ENCODE data around the gene SH3GLB1. TPM values are rescaled to one million over a fixed set of nuclear protein-coding genes. Genes with fewer than 3 reads are reported as not detected.

The SH3GLB1 gene
- 39.4 and 43.1 TPM in 2 replicates for total RNA-seq (2021; fragmentation: NEBNext Ultra II Directional; extraction: Animal tissue kit (Norgen Biotek cat#: 25700))
- 4.1 and 7.7 TPM in 2 replicates for polyA plus RNA-seq (2011; rRNA removed)
- polyA plus RNA-seq (2011; cell fraction: cytosol; rRNA removed) = 8.4 TPM
- 7.5 TPM for polyA plus RNA-seq (2011; cell fraction: nucleus; rRNA removed)
- polyA plus RNA-seq (2012, experiment 1 of 2) = 12.5 to 27.5 TPM (median 13.8 TPM) in 4 replicates
- 3.0 TPM for polyA plus RNA-seq (2012, experiment 2 of 2)
- polyA plus RNA-seq (2013, experiment 1 of 2) = 15.6 TPM
- polyA plus RNA-seq (2013, experiment 2 of 2) = 13.5 TPM
- polyA minus RNA-seq (2011; rRNA and poly(A)+ RNA removed) = 12.3 and 19.6 TPM in 2 replicates
- polyA minus RNA-seq (2011; cell fraction: cytosol; rRNA and poly(A)+ RNA removed) = 9.5 TPM
- 20.3 TPM for polyA minus RNA-seq (2011; cell fraction: nucleus; rRNA and poly(A)+ RNA removed)
- long read RNA-seq, experiment 1, full-length matches to known transcripts = 10 of 42 reads
- long read RNA-seq, experiment 1, partial matches to known transcripts = 12 of 42 reads
- long read RNA-seq, experiment 1, other reads (novel, unspliced or antisense) = 20 of 42 reads
- long read RNA-seq, experiment 2, full-length matches to known transcripts = 3 of 6 reads
- long read RNA-seq, experiment 2, partial matches to known transcripts = 2 of 6 reads
- long read RNA-seq, experiment 2, other reads (novel, unspliced or antisense) = 1 of 6 reads

- Histone ChIP-seq H3K9me3 (ENCODE audit: insufficient read depth in 2 of 2, low read depth in 1 of 2, low read length in 1 of 2) (no peaks in the 10 kb centered on the region), H3K14ac (ENCODE audit: insufficient read length) (no peak within 1 kb of the TSS), H4K5ac (ENCODE audit: insufficient read length, low read depth, low read length) (peak within 1 kb of the TSS; percentile 87), H3K27ac (ENCODE audit: low read depth, low read length) (peak within 1 kb of the TSS; percentile 84), H3K23me2 (ENCODE audit: low read depth, low read length) (peaks cover 10% of the 10 kb centered on the region), H3K27me3 (replicated peaks in 1 of 4; ENCODE audit: control insufficient read depth in 3 of 4, extremely low read depth in 1 of 4, insufficient read depth in 3 of 4, low read length in 3 of 4) (no peaks in the 10 kb centered on the region; a peak in 1 of 7 replicates), H4K8ac (ENCODE audit: extremely low read depth, insufficient read depth, low read length) (peak within 1 kb of the TSS; percentile 96), H3K79me1 (ENCODE audit: low read depth, low read length) (no peaks in the 10 kb centered on the region), H3K4me3 (ENCODE audit: extremely low read depth in 1 of 4, insufficient read depth in 2 of 4, low read depth in 3 of 4, low read length in 4 of 4) (peak within 1 kb of the TSS; percentile 70 to 83 (median 82)), H2BK5ac (ENCODE audit: low read depth, low read length) (peak within 1 kb of the TSS; percentile 92), H2BK15ac (ENCODE audit: low read length) (peak within 1 kb of the TSS; percentile 67; the same call in 1 of the 2 replicates), H3K36me3 (ENCODE audit: control insufficient read depth in 2 of 4, insufficient read depth in 4 of 4, low read length in 3 of 4) (no peaks in the 10 kb centered on the region), H2BK120ac (replicated peaks; ENCODE audit: low read depth, low read length) (no peak within 1 kb of the TSS), H3K18ac (ENCODE audit: extremely low read depth, low read length) (peak within 1 kb of the TSS; percentile 93), H4K20me1 (replicated peaks in 1 of 2; ENCODE audit: control insufficient read depth in 1 of 2, insufficient read depth in 2 of 2, low read length in 2 of 2) (no peaks in the 10 kb centered on the region), H3K4me1 (replicated peaks in 1 of 4; ENCODE audit: control insufficient read depth in 3 of 4, insufficient read depth in 4 of 4, low read length in 3 of 4) (peaks cover 0 to 7% (median 3%) of the 10 kb centered on the region in 4 experiments; a peak in 4 of 7 replicates), H3K4me2 (ENCODE audit: insufficient read depth in 1 of 2, low read depth in 2 of 2, low read length in 2 of 2) (peak within 1 kb of the TSS; percentile 89 to 93), H3K23ac (ENCODE audit: insufficient read length) (no peak within 1 kb of the TSS), H2BK20ac (ENCODE audit: low read length) (no peak within 1 kb of the TSS), H3K9ac (replicated peaks in 1 of 4; ENCODE audit: extremely low read depth in 1 of 4, low read depth in 3 of 4, low read length in 3 of 4) (peak within 1 kb of the TSS; percentile 78 to 84 (median 80)), H2AFZ (ENCODE audit: low read length) (peak within 1 kb of the TSS; percentile 96), H3K56ac (replicated peaks; ENCODE audit: insufficient read length, low read depth, low read length) (peak within 1 kb of the TSS; percentile 55), H3K4ac (replicated peaks; ENCODE audit: insufficient read length, low read depth, low read length) (peak within 1 kb of the TSS; percentile 84), H4K91ac (replicated peaks; ENCODE audit: insufficient read length, low read length) (peak within 1 kb of the TSS; percentile 79), H2AK5ac (ENCODE audit: low read depth, low read length) (no peak within 1 kb of the TSS), H3K79me2 (ENCODE audit: control insufficient read depth in 1 of 2, insufficient read depth in 2 of 2, low read length in 2 of 2) (peaks cover 0 to 38% of the 10 kb centered on the region in 2 experiments; a peak in 2 of 4 replicates), H2BK12ac (ENCODE audit: low read depth, low read length) (peak within 1 kb of the TSS; percentile 70)
- DNase-seq (ENCODE audit: low read depth in 1 of 2, low spot score in 2 of 2) (peak; percentile 54 to 98), FAIRE-seq (no peak)
- WGBS, 2 experiments (ENCODE audit: extremely low coverage in 1 of 2, insufficient coverage in 1 of 2, insufficient read length in 1 of 2, insufficient replicate concordance in 2 of 2, low coverage in 1 of 2, low lambda C conversion rate in 2 of 2, missing lambda C conversion rate in 1 of 2) = 2% methylated on average over 41 of the region's 71 CpGs; no CpG with 5 or more reads in 1 of the 2 experiments
- POLR2A ChIA-PET (ENCODE audit: partially characterized antibody) = interaction anchor here (0.8 to 2.5 kb wide), 15 partner anchors 9 to 349 kb away, joined by 3 to 8 read pairs (median 3); partner anchors contain the start of genes HS2ST1, ODF2L and SELENOF
- CTCF ChIA-PET (ENCODE audit: partially characterized antibody) = interaction anchor here (0.7 to 4.9 kb wide), 40 partner anchors 8 to 419 kb away, joined by 3 to 38 read pairs (median 4); no protein-coding TSS in a partner anchor
- TF ChIP-seq RAD21 (IDR thresholded peaks at IDR 0.05 in 1 of 2, conservative IDR thresholded peaks at IDR 0.05 in 1 of 2; ENCODE audit: low read depth in 2 of 2, low read length in 2 of 2) = peak; percentile 45 to 65
- TF ChIP-seq KDM4A (IDR thresholded peaks at IDR 0.05; ENCODE audit: low read depth, low read length, severe bottlenecking) = no peak
- no peak for TF ChIP-seq POU5F1 (IDR thresholded peaks at IDR 0.05; ENCODE audit: low read depth, low read length)
- peak; percentile 32; the same call in 1 of the 2 replicates for TF ChIP-seq BACH1 (IDR thresholded peaks at IDR 0.05; ENCODE audit: low read length)
- 0 out of 3 replicates have a peak, but pooled peaks of 1 of the 2 experiments have one; percentile 15 for TF ChIP-seq EP300 (IDR thresholded peaks at IDR 0.05; ENCODE audit: borderline replicate concordance in 1 of 2, low read depth in 2 of 2, low read length in 2 of 2)
- no peak for TF ChIP-seq EGR1 (IDR thresholded peaks at IDR 0.05; ENCODE audit: borderline replicate concordance, low read depth, low read length)
- peak; percentile 79 for TF ChIP-seq CHD2 (IDR thresholded peaks at IDR 0.05; ENCODE audit: low read length)
- TF ChIP-seq BCL11A (IDR thresholded peaks at IDR 0.05; ENCODE audit: low read depth in 2 of 2, low read length in 2 of 2) = no peak
- TF ChIP-seq ASH2L (IDR thresholded peaks at IDR 0.05; ENCODE audit: low read length) = peak; percentile 89
These were observed at the start of gene SH3GLB1 for GRCh38 chr1:86704458-86704971. Gene SH3GLB1, plus strand, starts transcription at chr1:86704576. Its CDS starts 324 bp downstream, at chr1:86704900.
